H1 (cell line): ENCODE measurements around the gene SLC38A1. TPM values are rescaled to one million over a fixed set of nuclear protein-coding genes. Genes with fewer than 3 reads are reported as not detected.
A peak's percentile ranks its signal among the peaks of the same experiment; 100 is the strongest.

Experiments
- CTCF ChIA-PET: fragments of 300-600 bp; sonication (Branson Sonifier 250); formaldehyde crosslinking; loops from one replicate; lab custom pipeline; 2021; ENCODE audit not compliant: partially characterized antibody; lab: Charles Lee
- POLR2A ChIA-PET: fragments of 300-600 bp; sonication (Branson Sonifier 250); formaldehyde crosslinking; loops from one replicate; lab custom pipeline; 2021; ENCODE audit warnings: inconsistent platforms; ENCODE audit not compliant: partially characterized antibody; lab: Charles Lee
- DNase-seq, 2 experiments: peaks; one replicate each; pipeline versions ENCODE4 v3.0.0 to v3.0.0-alpha.2; 2010 to 2022; ENCODE audit warnings: low spot score in 2 of 2, low read depth in 1 of 2, mixed read lengths in 1 of 2
- FAIRE-seq: peaks from 2 replicates; lab custom pipeline; 2011; peaks lifted over from hg19 to GRCh38; lab: Jason Lieb, UNC
- H2AFZ ChIP-seq: 2 replicates; pipeline ENCODE4 v1.8.1; 2012; ENCODE audit warnings: low read length, inconsistent platforms
- H2AK5ac ChIP-seq: 2 replicates; pipeline ENCODE4 v1.6.1; 2013; ENCODE audit warnings: low read depth, low read length
- H2BK120ac ChIP-seq: replicated peaks from 2 replicates; pipeline ENCODE3; 2013; ENCODE audit warnings: low read depth, low read length, inconsistent platforms
- H2BK12ac ChIP-seq: 2 replicates; pipeline ENCODE4 v1.6.1; 2013; ENCODE audit warnings: low read depth, low read length
- H2BK15ac ChIP-seq: 2 replicates; pipeline ENCODE4 v1.6.1; 2013; ENCODE audit warnings: low read length
- H2BK20ac ChIP-seq: 2 replicates; pipeline ENCODE4 v1.6.1; 2013; ENCODE audit warnings: low read length
- H2BK5ac ChIP-seq: 2 replicates; pipeline ENCODE4 v1.6.1; 2013; ENCODE audit warnings: low read depth, low read length
- H3K14ac ChIP-seq: 2 replicates; pipeline ENCODE4 v1.6.1; 2013; ENCODE audit warnings: inconsistent platforms; ENCODE audit not compliant: insufficient read length
- H3K18ac ChIP-seq: 2 replicates; pipeline ENCODE4 v1.6.1; 2013; ENCODE audit warnings: low read length; ENCODE audit errors: extremely low read depth
- H3K23ac ChIP-seq: 2 replicates; pipeline ENCODE4 v1.6.1; 2013; ENCODE audit warnings: inconsistent platforms; ENCODE audit not compliant: insufficient read length
- H3K23me2 ChIP-seq: 2 replicates; pipeline ENCODE4 v1.6.1; 2013; ENCODE audit warnings: low read depth, low read length
- H3K27ac ChIP-seq: 2 replicates; pipeline ENCODE4 v1.6.1; 2011; ENCODE audit warnings: low read depth, low read length, inconsistent platforms
- H3K27me3 ChIP-seq, 4 experiments: replicated peaks in 1 of 4; 1 replicate in 1 of 4; 2 replicates in 3 of 4; pipeline versions ENCODE4 v1.6.1 to v1.8.1; 2011 to 2013; ENCODE audit warnings: low read length in 3 of 4, mild to moderate bottlenecking in 3 of 4, inconsistent platforms in 2 of 4, mixed read lengths in 2 of 4, moderate library complexity in 1 of 4; ENCODE audit not compliant: control insufficient read depth in 3 of 4, insufficient read depth in 3 of 4; ENCODE audit errors: extremely low read depth in 1 of 4
- H3K36me3 ChIP-seq, 4 experiments: 2 replicates each; pipeline versions ENCODE4 v1.6.1 to v1.8.1; 2011 to 2013; ENCODE audit warnings: mild to moderate bottlenecking in 4 of 4, low read length in 3 of 4, moderate library complexity in 2 of 4, control low read depth in 1 of 4, inconsistent platforms in 1 of 4; ENCODE audit not compliant: insufficient read depth in 4 of 4, control insufficient read depth in 2 of 4
- H3K4ac ChIP-seq: replicated peaks from 2 replicates; pipeline ENCODE3; 2013; ENCODE audit warnings: low read length, low read depth, mixed read lengths, inconsistent platforms; ENCODE audit not compliant: insufficient read length
- H3K4me1 ChIP-seq, 4 experiments: replicated peaks in 1 of 4; 1 replicate in 1 of 4; 2 replicates in 3 of 4; pipeline versions ENCODE4 v1.6.1 to v1.8.1; 2011 to 2013; ENCODE audit warnings: low read length in 3 of 4, inconsistent platforms in 2 of 4, mixed read lengths in 1 of 4; ENCODE audit not compliant: insufficient read depth in 4 of 4, control insufficient read depth in 3 of 4
- H3K4me2 ChIP-seq, 2 experiments: 2 replicates each; pipeline versions ENCODE4 v1.6.1 to v1.8.1; 2011 to 2013; ENCODE audit warnings: low read depth in 2 of 2, low read length in 2 of 2, control low read depth in 1 of 2, inconsistent platforms in 1 of 2, mild to moderate bottlenecking in 1 of 2; ENCODE audit not compliant: insufficient read depth in 1 of 2
- H3K4me3 ChIP-seq, 4 experiments: fragments of 200-600, 300-600 bp in 1 of 4; sonication (generic), shearing (Covaris generic), sonication (Bioruptor Twin) in 1 of 4; 2 replicates each; pipeline versions ENCODE4 v1.5.1 to v1.8.1; 2011 to 2016; ENCODE audit warnings: low read length in 4 of 4, low read depth in 3 of 4, control low read depth in 2 of 4, inconsistent platforms in 2 of 4, mild to moderate bottlenecking in 2 of 4, mixed read lengths in 1 of 4, moderate library complexity in 1 of 4; ENCODE audit not compliant: insufficient read depth in 2 of 4; ENCODE audit errors: extremely low read depth in 1 of 4
- H3K56ac ChIP-seq: replicated peaks from 2 replicates; pipeline ENCODE3; 2013; ENCODE audit warnings: low read depth, mild to moderate bottlenecking, mixed read lengths, low read length, inconsistent platforms; ENCODE audit not compliant: insufficient read length
- H3K79me1 ChIP-seq: 2 replicates; pipeline ENCODE4 v1.6.1; 2013; ENCODE audit warnings: low read depth, low read length, control low read depth
- H3K79me2 ChIP-seq, 2 experiments: 2 replicates each; pipeline versions ENCODE4 v1.6.1 to v1.8.1; 2012 to 2013; ENCODE audit warnings: low read length in 2 of 2, mild to moderate bottlenecking in 2 of 2, inconsistent platforms in 1 of 2; ENCODE audit not compliant: insufficient read depth in 2 of 2, control insufficient read depth in 1 of 2
- H3K9ac ChIP-seq, 4 experiments: replicated peaks in 1 of 4; 1 replicate in 1 of 4; 2 replicates in 3 of 4; pipeline versions ENCODE4 v1.6.1 to v1.8.1; 2011 to 2013; ENCODE audit warnings: low read depth in 3 of 4, low read length in 3 of 4, control low read depth in 2 of 4, mild to moderate bottlenecking in 2 of 4, moderate library complexity in 2 of 4, inconsistent platforms in 1 of 4; ENCODE audit errors: extremely low read depth in 1 of 4
- H3K9me3 ChIP-seq, 2 experiments: 2 replicates each; pipeline versions ENCODE4 v1.6.1 to v1.8.1; 2012 to 2013; ENCODE audit warnings: mild to moderate bottlenecking in 2 of 2, moderate library complexity in 2 of 2, control low read depth in 1 of 2, inconsistent platforms in 1 of 2, low read depth in 1 of 2, low read length in 1 of 2, mixed read lengths in 1 of 2; ENCODE audit not compliant: insufficient read depth in 2 of 2
- H4K20me1 ChIP-seq, 2 experiments: replicated peaks in 1 of 2; 2 replicates each; pipeline versions ENCODE3 to v1.8.1; 2011 to 2013; ENCODE audit warnings: inconsistent platforms in 2 of 2, low read length in 2 of 2, mild to moderate bottlenecking in 1 of 2; ENCODE audit not compliant: insufficient read depth in 2 of 2, control insufficient read depth in 1 of 2
- H4K5ac ChIP-seq: 2 replicates; pipeline ENCODE4 v1.6.1; 2013; ENCODE audit warnings: low read length, low read depth, mixed read lengths, inconsistent platforms; ENCODE audit not compliant: insufficient read length
- H4K8ac ChIP-seq: 2 replicates; pipeline ENCODE4 v1.8.0; 2013; ENCODE audit warnings: mild to moderate bottlenecking, moderate library complexity, low read length, inconsistent platforms; ENCODE audit not compliant: insufficient read depth; ENCODE audit errors: extremely low read depth
- H4K91ac ChIP-seq: replicated peaks from 2 replicates; pipeline ENCODE3; 2013; ENCODE audit warnings: low read length, mixed read lengths, inconsistent platforms; ENCODE audit not compliant: insufficient read length
- HDAC6 ChIP-seq: IDR thresholded peaks from one replicate; pipeline ENCODE4 v1.7.1; 2012; ENCODE audit warnings: low read depth, mild to moderate bottlenecking, inconsistent platforms, low read length, moderate library complexity
- KDM5A ChIP-seq: fragments of 200-600 bp; IDR thresholded peaks from 2 replicates; pipeline ENCODE4 v1.7.1; 2012; ENCODE audit warnings: mild to moderate bottlenecking, low read length, inconsistent platforms, mixed read lengths
- NRF1 ChIP-seq: IDR thresholded peaks from 2 replicates; pipeline ENCODE4 v1.6.1; 2011; ENCODE audit warnings: mild to moderate bottlenecking, low read depth, low read length, improper control_type of control experiment
- SIN3A ChIP-seq, 2 experiments: IDR thresholded peaks in 1 of 2; conservative IDR thresholded peaks in 1 of 2; 2 replicates each; pipeline ENCODE4 v1.6.1; 2011 to 2012; ENCODE audit warnings: low read length in 2 of 2, improper control_type of control experiment in 1 of 2, low read depth in 1 of 2, mild to moderate bottlenecking in 1 of 2
- TAF1 ChIP-seq: IDR thresholded peaks from 2 replicates; pipeline ENCODE4 v1.6.1; 2011; ENCODE audit warnings: mild to moderate bottlenecking, low read depth, low read length
- USF2 ChIP-seq: IDR thresholded peaks from 2 replicates; pipeline ENCODE4 v1.6.1; 2011; ENCODE audit warnings: low read length, improper control_type of control experiment
- WGBS, 2 experiments: shearing (Covaris generic) in 1 of 2; methylation state at CpG; one replicate each; pipeline versions ENCODE4 v1.1.6 to v1.1.7; 2013 to 2015; ENCODE audit warnings: low lambda C conversion rate in 2 of 2, mixed read lengths in 2 of 2, inconsistent platforms in 1 of 2, low coverage in 1 of 2, missing lambda C conversion rate in 1 of 2; ENCODE audit not compliant: insufficient replicate concordance in 2 of 2, insufficient coverage in 1 of 2, insufficient read length in 1 of 2; ENCODE audit errors: extremely low coverage in 1 of 2, missing lambda C conversion rate in 1 of 2; 5-methylcytosine and 5-hydroxymethylcytosine counted together
- long read RNA-seq, 2 experiments: library from RNA in 1 of 2; library from capped mRNA in 1 of 2; stranded (forward); transcript quantifications; one replicate each; pipeline ENCODE4 v2.0.0, GENCODE V29; 2021; ENCODE audit warnings: inconsistent platforms in 1 of 2
- polyA minus RNA-seq, 3 experiments: library from RNA; depleted of rRNA, polyadenylated mRNA; stranded (reverse); fragments of >200 nt; gene quantifications; 1 replicate in 2 of 3; 2 replicates in 1 of 3; pipeline ENCODE4 v1.2.3, GENCODE V29; 2011
- polyA plus RNA-seq, 7 experiments: library from polyadenylated mRNA; depleted of rRNA in 3 of 7; stranded (reverse) in 5 of 7; unstranded in 2 of 7; fragments of >200 nt in 5 of 7; fragments of 200-250 nt in 2 of 7; gene quantifications; 1 replicate in 5 of 7; 2 replicates in 1 of 7; 4 replicates in 1 of 7; pipeline versions ENCODE4 v1.2.1 to v1.2.3, GENCODE V29; 2011 to 2013; ENCODE audit warnings: missing spikeins in 2 of 7, mixed read lengths in 2 of 7
- total RNA-seq: library from RNA; stranded (reverse); fragmentation: NEBNext Ultra II Directional; extraction: Animal tissue kit (Norgen Biotek cat#: 25700); gene quantifications from 2 replicates; pipeline ENCODE4 v1.2.1, GENCODE V29; 2021

SLC38A1 gene
- 242 and 253 TPM in 2 replicates for total RNA-seq
- polyA plus RNA-seq (2011; rRNA removed), result 65.6 and 83.4 TPM in 2 replicates
- 78.0 TPM for polyA plus RNA-seq (2011; cell fraction: cytosol; rRNA removed)
- polyA plus RNA-seq (2011; cell fraction: nucleus; rRNA removed), result 109 TPM
- 72.0 to 136 TPM (median 103 TPM) in 4 replicates for polyA plus RNA-seq (2012, experiment 1 of 2)
- 7.5 TPM for polyA plus RNA-seq (2012, experiment 2 of 2)
- polyA plus RNA-seq (2013, experiment 1 of 2), result 195 TPM
- polyA plus RNA-seq (2013, experiment 2 of 2), result 193 TPM
- 311 and 415 TPM in 2 replicates for polyA minus RNA-seq (2011; rRNA and poly(A)+ RNA removed)
- 153 TPM for polyA minus RNA-seq (2011; cell fraction: cytosol; rRNA and poly(A)+ RNA removed)
- polyA minus RNA-seq (2011; cell fraction: nucleus; rRNA and poly(A)+ RNA removed), result 416 TPM
- long read RNA-seq, experiment 1, full-length matches to known transcripts, result 16 of 218 reads
- long read RNA-seq, experiment 1, partial matches to known transcripts, result 21 of 218 reads
- long read RNA-seq, experiment 1, other reads (novel, unspliced or antisense), result 181 of 218 reads
- long read RNA-seq, experiment 2, full-length matches to known transcripts, result 83 of 204 reads
- long read RNA-seq, experiment 2, partial matches to known transcripts, result 89 of 204 reads
- long read RNA-seq, experiment 2, other reads (novel, unspliced or antisense), result 32 of 204 reads

- Histone ChIP-seq H4K91ac (peak within 1 kb of the TSS; percentile 100), H2BK15ac (peak within 1 kb of the TSS; percentile 62; the same call in 1 of the 2 replicates), H3K4me1 (peaks cover 3 to 18% (median 10%) of the 10 kb centered on the region in 4 experiments; a peak in 6 of 7 replicates), H4K20me1 (peaks cover 11 to 19% of the 10 kb centered on the region in 2 experiments), H4K5ac (peak within 1 kb of the TSS; percentile 84), H3K4me2 (peak within 1 kb of the TSS; percentile 72 to 91), H2BK12ac (peak within 1 kb of the TSS; percentile 91), H3K9me3 (no peaks in the 10 kb centered on the region), H3K79me2 (peaks cover 44 to 75% of the 10 kb centered on the region in 2 experiments), H3K14ac (no peak within 1 kb of the TSS), H3K79me1 (no peaks in the 10 kb centered on the region; the same call in 1 of the 2 replicates), H2BK120ac (peak within 1 kb of the TSS; percentile 93), H3K56ac (peak within 1 kb of the TSS; percentile 88), H3K27ac (peak within 1 kb of the TSS; percentile 97), H3K36me3 (no peaks in the 10 kb centered on the region; a peak in 1 of 8 replicates), H2AK5ac (peak within 1 kb of the TSS; percentile 54; the same call in 1 of the 2 replicates), H3K27me3 (no peaks in the 10 kb centered on the region), H4K8ac (peak within 1 kb of the TSS; percentile 99), H3K9ac (peak within 1 kb of the TSS; percentile 96 to 97 (median 96)), H2BK5ac (peak within 1 kb of the TSS; percentile 99), H3K23me2 (peaks cover 9% of the 10 kb centered on the region), H3K4ac (peak within 1 kb of the TSS; percentile 96), H2AFZ (no peak within 1 kb of the TSS; the same call in 1 of the 2 replicates), H2BK20ac (no peak within 1 kb of the TSS), H3K4me3 (peak within 1 kb of the TSS; percentile 91 to 98 (median 96)), H3K23ac (no peak within 1 kb of the TSS), H3K18ac (peak within 1 kb of the TSS; percentile 98)
- POLR2A ChIA-PET, result interaction anchor here (0.6 to 10.3 kb wide), 56 partner anchors 10 to 1218 kb away, joined by 3 to 198 read pairs (median 4); partner anchors contain the start of genes DBX2, SCAF11 and SLC38A2
- 1% methylated on average over 49 of the region's 73 CpGs; no CpG with 5 or more reads in 1 of the 2 experiments for WGBS, 2 experiments
- DNase-seq, result peak in 1 of 2 experiments; percentile 83
- CTCF ChIA-PET, result interaction anchor here (0.7 to 1.6 kb wide), 6 partner anchors 9 to 388 kb away, joined by 3 to 6 read pairs (median 4); no protein-coding TSS in a partner anchor
- FAIRE-seq, result no peak
- TF ChIP-seq HDAC6 (no peak), USF2 (peak; percentile 64), KDM5A (no peak), TAF1 (peak; percentile 88), NRF1 (no peak), SIN3A (conservative IDR thresholded peaks at IDR 0.05 in 1 of 2, IDR thresholded peaks at IDR 0.05 in 1 of 2; ENCODE audit: low read depth in 1 of 2, low read length in 2 of 2) (peak; percentile 49 to 61; a peak in 3 of 4 replicates)
Observed at GRCh38 chr12:46268583-46269428, at the start of gene SLC38A1. Gene SLC38A1, minus strand, starts transcription at chr12:46269043. Its CDS starts 29,243 bp downstream, at chr12:46239800.
